ENCODE data around the gene HLA-DRB1. TPM values are rescaled to one million over a fixed set of nuclear protein-coding genes. Genes with fewer than 3 reads are reported as not detected.
A peak's percentile ranks its signal among the peaks of the same experiment; 100 is the strongest.

HLA-DRB1 gene
- total and polyA plus RNA-seq, 2 donors = 10.2 to 107 TPM

- no peak for DNase-seq (ENCODE audit: extremely low spot score)
- H3K27ac ChIP-seq (ENCODE audit: low read depth) = no peak overlapping the region
- no peak overlapping the region for H3K4me3 ChIP-seq (ENCODE audit: low read depth, low read length)
- no peaks in the 10 kb centered on the region for H3K4me1 ChIP-seq (ENCODE audit: insufficient read depth)
- 45% methylated on average over 1 of the region's 1 CpG for WGBS
- no peaks in the 10 kb centered on the region for H3K36me3 ChIP-seq (ENCODE audit: insufficient read depth)
Observed at GRCh38 chr6:32617751-32618150, 28.1 kb upstream of the HLA-DRB1 start.

GRCh38 chr6:32615885-32616532 lies 26.4 kb upstream of the HLA-DRB1 start:
- H3K36me3 ChIP-seq (ENCODE audit: insufficient read depth) = no peaks in the 10 kb centered on the region
- no peak overlapping the region for H3K27ac ChIP-seq (ENCODE audit: low read depth)
- H3K4me3 ChIP-seq (ENCODE audit: low read depth, low read length) = no peak overlapping the region
- 42% methylated on average over 3 of the region's 3 CpGs for WGBS
- no peak for DNase-seq (ENCODE audit: extremely low spot score)
- H3K4me1 ChIP-seq (ENCODE audit: insufficient read depth) = no peaks in the 10 kb centered on the region

- no peak overlapping the region for H3K27ac ChIP-seq (ENCODE audit: low read depth)
- no peak for DNase-seq (ENCODE audit: extremely low spot score)
- no peaks in the 10 kb centered on the region for H3K4me1 ChIP-seq (ENCODE audit: insufficient read depth)
- H3K4me3 ChIP-seq (ENCODE audit: low read depth, low read length) = no peak overlapping the region
- 43% methylated on average over 1 of the region's 1 CpG for WGBS
- no peaks in the 10 kb centered on the region for H3K36me3 ChIP-seq (ENCODE audit: insufficient read depth)
Observed at GRCh38 chr6:32614366-32615081, 24.9 kb upstream of the HLA-DRB1 start.

- WGBS = 57% methylated on average over 6 of the region's 6 CpGs
- no peaks in the 10 kb centered on the region for H3K36me3 ChIP-seq (ENCODE audit: insufficient read depth)
- H3K27ac ChIP-seq (ENCODE audit: low read depth) = no peak overlapping the region
- no peak overlapping the region for H3K4me3 ChIP-seq (ENCODE audit: low read depth, low read length)
- H3K4me1 ChIP-seq (ENCODE audit: insufficient read depth) = no peaks in the 10 kb centered on the region
- no peak for DNase-seq (ENCODE audit: extremely low spot score)
Observed at GRCh38 chr6:32613475-32613874, 23.8 kb upstream of the HLA-DRB1 start.

- WGBS = 51% methylated on average over 3 of the region's 3 CpGs
- Histone ChIP-seq H3K36me3 (ENCODE audit: insufficient read depth) (no peaks in the 10 kb centered on the region), H3K27ac (ENCODE audit: low read depth) (no peak overlapping the region), H3K4me3 (ENCODE audit: low read depth, low read length) (no peak overlapping the region), H3K4me1 (ENCODE audit: insufficient read depth) (no peaks in the 10 kb centered on the region)
- no peak for DNase-seq (ENCODE audit: extremely low spot score)
Observed at GRCh38 chr6:32610682-32611296, 21.1 kb upstream of the HLA-DRB1 start.

- DNase-seq (ENCODE audit: extremely low spot score) = peak; percentile 80
Observed at GRCh38 chr6:32609731-32610640, 20.3 kb upstream of the HLA-DRB1 start.

GRCh38 chr6:32609391-32609730 lies 19.7 kb upstream of the HLA-DRB1 start:
- Histone ChIP-seq H3K4me3 (ENCODE audit: low read depth, low read length) (no peak overlapping the region), H3K4me1 (ENCODE audit: insufficient read depth) (no peaks in the 10 kb centered on the region), H3K27ac (ENCODE audit: low read depth) (no peak overlapping the region), H3K36me3 (ENCODE audit: insufficient read depth) (no peaks in the 10 kb centered on the region)
- WGBS = 61% methylated on average over 3 of the region's 3 CpGs
- no peak for DNase-seq (ENCODE audit: extremely low spot score)

More at GRCh38 chr6:32609731-32610640, 20.3 kb upstream of the HLA-DRB1 start:
- H3K4me3 ChIP-seq (ENCODE audit: low read depth, low read length) = no peak overlapping the region
- H3K4me1 ChIP-seq (ENCODE audit: insufficient read depth) = no peaks in the 10 kb centered on the region
- no peak overlapping the region for H3K27ac ChIP-seq (ENCODE audit: low read depth)
- 21% methylated on average over 8 of the region's 8 CpGs for WGBS
- no peaks in the 10 kb centered on the region for H3K36me3 ChIP-seq (ENCODE audit: insufficient read depth)

GRCh38 chr6:32608362-32608761 lies 18.7 kb upstream of the HLA-DRB1 start:
- DNase-seq (ENCODE audit: extremely low spot score) = no peak
- WGBS = 68% methylated on average over 3 of the region's 3 CpGs
- Histone ChIP-seq H3K27ac (ENCODE audit: low read depth) (no peak overlapping the region), H3K36me3 (ENCODE audit: insufficient read depth) (no peaks in the 10 kb centered on the region), H3K4me1 (ENCODE audit: insufficient read depth) (no peaks in the 10 kb centered on the region), H3K4me3 (ENCODE audit: low read depth, low read length) (no peak overlapping the region)

GRCh38 chr6:32607988-32608298 lies 18.3 kb upstream of the HLA-DRB1 start:
- H3K4me3 ChIP-seq (ENCODE audit: low read depth, low read length) = no peak overlapping the region
- H3K36me3 ChIP-seq (ENCODE audit: insufficient read depth) = no peaks in the 10 kb centered on the region
- H3K27ac ChIP-seq (ENCODE audit: low read depth) = no peak overlapping the region
- 61% methylated on average over 2 of the region's 2 CpGs for WGBS
- H3K4me1 ChIP-seq (ENCODE audit: insufficient read depth) = no peaks in the 10 kb centered on the region
- no peak for DNase-seq (ENCODE audit: extremely low spot score)

GRCh38 chr6:32607263-32607987 lies 17.8 kb upstream of the HLA-DRB1 start:
- no peaks in the 10 kb centered on the region for H3K4me1 ChIP-seq (ENCODE audit: insufficient read depth)
- no peak overlapping the region for H3K4me3 ChIP-seq (ENCODE audit: low read depth, low read length)
- WGBS = 85% methylated on average over 4 of the region's 4 CpGs

GRCh38 chr6:32604434-32604877 lies 14.8 kb upstream of the HLA-DRB1 start:
- Histone ChIP-seq H3K4me1 (ENCODE audit: insufficient read depth) (no peaks in the 10 kb centered on the region), H3K27ac (ENCODE audit: low read depth) (no peak overlapping the region), H3K4me3 (ENCODE audit: low read depth, low read length) (no peak overlapping the region), H3K36me3 (ENCODE audit: insufficient read depth) (no peaks in the 10 kb centered on the region)
- 42% methylated on average over 3 of the region's 3 CpGs for WGBS
- DNase-seq (ENCODE audit: extremely low spot score) = no peak

More at GRCh38 chr6:32607263-32607987, 17.8 kb upstream of the HLA-DRB1 start:
- Histone ChIP-seq H3K36me3 (ENCODE audit: insufficient read depth) (no peaks in the 10 kb centered on the region), H3K27ac (ENCODE audit: low read depth) (no peak overlapping the region)
- DNase-seq (ENCODE audit: extremely low spot score) = no peak

GRCh38 chr6:32603888-32604287 lies 14.2 kb upstream of the HLA-DRB1 start:
- H3K27ac ChIP-seq (ENCODE audit: low read depth) = no peak overlapping the region
- no peak overlapping the region for H3K4me3 ChIP-seq (ENCODE audit: low read depth, low read length)
- no peaks in the 10 kb centered on the region for H3K4me1 ChIP-seq (ENCODE audit: insufficient read depth)
- no peaks in the 10 kb centered on the region for H3K36me3 ChIP-seq (ENCODE audit: insufficient read depth)
- DNase-seq (ENCODE audit: extremely low spot score) = no peak
- 17% methylated on average over 3 of the region's 3 CpGs for WGBS

- H3K27ac ChIP-seq (ENCODE audit: low read depth) = no peak overlapping the region
- DNase-seq (ENCODE audit: extremely low spot score) = no peak
- 88% methylated on average over 5 of the region's 5 CpGs for WGBS
- no peaks in the 10 kb centered on the region for H3K4me1 ChIP-seq (ENCODE audit: insufficient read depth)
- no peak overlapping the region for H3K4me3 ChIP-seq (ENCODE audit: low read depth, low read length)
- H3K36me3 ChIP-seq (ENCODE audit: insufficient read depth) = no peaks in the 10 kb centered on the region
Observed at GRCh38 chr6:32603222-32603621, 13.6 kb upstream of the HLA-DRB1 start.
